ENCODE data around the gene ALDH9A1.
A peak's percentile ranks its signal among the peaks of the same experiment; 100 is the strongest.
"Not testable (repeated sequence)": the region's sequence is repeated elsewhere in the genome, so short reads cannot be mapped to it uniquely, and the experiment has no call there.

The ALDH9A1 gene

DNA sequence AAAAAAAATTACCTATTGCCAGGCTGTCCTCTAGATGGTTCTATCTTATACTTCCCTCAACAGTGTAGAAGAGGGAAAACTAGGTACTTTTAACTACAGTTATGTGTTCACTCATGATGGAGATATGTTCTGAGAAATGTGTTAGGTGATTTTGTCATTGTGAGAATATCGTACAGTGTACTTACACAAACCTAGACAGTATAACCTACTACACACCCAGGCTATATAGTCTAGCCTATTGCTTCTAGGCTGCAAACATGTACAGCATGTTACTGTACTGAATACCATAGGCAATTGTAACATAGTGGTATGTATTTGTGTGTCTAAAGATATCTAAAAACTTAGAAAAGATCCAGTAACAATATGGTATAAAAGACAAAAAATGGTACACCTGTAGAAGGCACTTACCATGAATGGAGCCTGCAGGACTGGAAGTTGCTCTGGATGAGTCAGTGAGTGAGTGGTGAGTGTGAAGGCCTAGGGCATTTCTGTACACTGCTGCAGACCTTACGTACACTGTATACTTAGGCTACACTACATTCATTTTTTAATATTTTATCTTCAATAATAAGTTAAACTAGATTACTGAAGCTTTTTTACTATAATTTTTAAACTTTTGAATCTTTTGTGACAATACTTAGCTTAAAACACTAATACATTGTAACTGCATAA, 54.2 kb downstream of the ALDH9A1 start:
- DNase-seq: no peak

GRCh38 chr1:165641231-165641987, 57.0 kb downstream of the ALDH9A1 start:
- no peak for DNase-seq

- no peak for DNase-seq
Observed at GRCh38 chr1:165639821-165640623, 58.3 kb downstream of the ALDH9A1 start.

DNA sequence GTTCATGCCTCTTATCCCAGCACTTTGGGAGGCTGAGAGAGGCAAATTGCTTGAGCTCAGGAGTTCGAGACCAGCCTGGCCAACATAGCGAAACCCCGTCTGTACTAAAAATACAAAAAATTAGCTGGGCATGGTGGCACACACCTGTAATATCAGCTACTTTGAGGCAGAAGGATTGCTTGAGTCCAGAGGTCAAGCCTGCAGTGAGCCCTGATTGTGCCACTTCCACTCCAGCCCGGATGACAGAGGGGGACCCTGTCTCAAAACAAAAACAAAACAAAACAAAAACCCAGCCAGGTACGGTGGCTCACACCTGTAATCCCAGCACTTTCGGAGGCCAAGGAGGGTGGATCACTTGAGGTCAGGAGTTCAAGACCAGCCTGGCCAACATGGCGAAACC, 60.2 kb downstream of the ALDH9A1 start:
- not testable (repeated sequence) for DNase-seq

DNA sequence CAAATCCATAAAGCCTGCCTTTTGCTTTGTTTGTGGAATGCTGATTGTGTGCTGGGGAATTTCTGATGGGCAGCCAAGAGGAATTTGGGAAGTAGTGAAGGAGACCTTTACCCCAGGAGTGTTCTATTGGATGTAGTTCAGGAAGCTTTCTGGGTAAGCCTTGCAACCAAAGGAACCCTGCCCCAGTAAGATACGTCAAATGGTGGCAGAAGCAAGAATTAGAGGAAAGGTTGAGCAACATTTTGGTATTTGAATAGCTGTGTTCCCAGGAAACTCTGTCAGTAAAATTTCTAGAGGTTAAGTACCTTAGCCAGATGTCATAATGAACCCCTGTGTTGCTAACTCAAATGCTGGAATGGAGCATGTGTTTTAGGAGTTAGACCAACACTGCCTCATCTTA, 60.9 kb downstream of the ALDH9A1 start:
- DNase-seq: no peak

DNA sequence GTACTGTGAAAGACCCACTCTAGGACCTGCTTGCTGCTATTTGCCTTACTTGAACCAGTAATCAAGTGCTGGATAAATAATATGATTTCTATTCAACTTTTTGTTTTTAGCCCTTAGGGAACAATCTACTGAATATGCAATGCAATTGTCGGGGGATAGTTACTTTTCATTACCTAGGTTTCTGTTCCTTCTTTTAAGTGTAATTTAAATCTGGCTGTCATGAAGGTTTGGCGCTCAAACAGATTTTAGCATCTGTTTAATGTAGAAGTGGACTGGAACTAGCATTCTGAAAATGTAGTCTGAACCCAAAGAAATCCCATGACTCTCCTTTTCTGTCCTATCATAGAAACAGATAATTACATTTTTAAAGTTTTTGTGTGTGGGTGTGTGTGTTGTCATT, 62.5 kb downstream of the ALDH9A1 start:
- DNase-seq: no peak

GRCh38 chr1:165635329-165635728, 63.0 kb downstream of the ALDH9A1 start:
- DNase-seq: no peak

DNA sequence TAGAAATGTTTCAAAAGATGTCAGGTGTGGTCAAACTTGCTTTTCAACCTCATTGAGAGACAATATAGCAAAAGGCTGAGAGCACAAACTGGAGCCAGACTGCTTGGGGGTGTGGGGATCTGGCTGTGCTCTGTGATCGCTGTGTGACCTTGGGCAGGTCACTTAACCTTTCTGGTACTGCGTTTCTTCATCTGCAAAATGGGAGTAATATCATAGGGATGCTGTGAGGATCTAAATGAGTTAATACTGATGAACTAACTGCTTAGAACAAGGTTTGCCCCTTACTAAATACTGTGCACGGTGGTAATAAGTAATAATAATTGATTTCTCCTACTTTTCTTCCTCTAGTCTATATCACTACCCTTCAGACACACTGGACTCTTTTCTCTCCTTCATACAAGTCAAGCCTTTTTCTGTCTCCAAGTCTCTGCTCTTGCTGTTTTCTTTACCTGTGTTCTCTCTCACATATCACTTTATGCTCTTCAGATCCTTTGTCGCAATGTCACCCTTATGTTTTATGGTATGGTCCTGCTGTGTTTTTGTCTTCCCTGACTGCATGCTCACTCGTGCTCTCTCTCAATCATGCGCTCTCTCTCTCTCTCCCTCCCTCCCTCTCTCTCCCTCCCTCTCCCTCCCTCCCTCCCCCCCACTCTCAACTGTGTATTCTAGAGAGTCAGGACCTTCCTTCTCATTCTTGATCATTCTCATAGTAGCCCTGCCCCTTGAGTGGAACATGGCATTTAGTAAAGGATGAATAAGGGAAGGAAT, 64.0 kb downstream of the ALDH9A1 start:
- no peak for DNase-seq

DNA sequence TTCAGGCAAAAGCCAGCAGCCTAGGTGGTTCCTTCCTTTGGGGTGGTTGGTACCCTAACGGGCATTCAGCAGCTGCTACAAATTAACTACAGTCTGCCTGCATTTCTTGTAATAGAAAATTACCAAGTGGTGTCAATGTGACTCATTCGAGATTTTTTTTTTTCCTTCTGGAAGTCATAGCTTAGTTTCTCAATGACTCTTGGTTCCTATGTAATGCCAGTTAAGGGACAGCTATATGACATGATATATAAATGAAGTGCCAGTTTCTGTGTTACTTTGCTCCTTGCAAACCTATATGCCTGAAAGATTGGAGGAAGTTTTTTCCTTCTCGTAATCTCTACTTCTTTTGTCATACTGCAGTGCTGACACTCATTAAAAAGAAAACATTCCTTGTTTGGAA, 64.7 kb downstream of the ALDH9A1 start:
- DNase-seq: no peak

- no peak for DNase-seq
Observed at GRCh38 chr1:165632491-165632890, 65.9 kb downstream of the ALDH9A1 start.

- no peak for DNase-seq
Observed at GRCh38 chr1:165632152-165632469, 66.3 kb downstream of the ALDH9A1 start.

DNA sequence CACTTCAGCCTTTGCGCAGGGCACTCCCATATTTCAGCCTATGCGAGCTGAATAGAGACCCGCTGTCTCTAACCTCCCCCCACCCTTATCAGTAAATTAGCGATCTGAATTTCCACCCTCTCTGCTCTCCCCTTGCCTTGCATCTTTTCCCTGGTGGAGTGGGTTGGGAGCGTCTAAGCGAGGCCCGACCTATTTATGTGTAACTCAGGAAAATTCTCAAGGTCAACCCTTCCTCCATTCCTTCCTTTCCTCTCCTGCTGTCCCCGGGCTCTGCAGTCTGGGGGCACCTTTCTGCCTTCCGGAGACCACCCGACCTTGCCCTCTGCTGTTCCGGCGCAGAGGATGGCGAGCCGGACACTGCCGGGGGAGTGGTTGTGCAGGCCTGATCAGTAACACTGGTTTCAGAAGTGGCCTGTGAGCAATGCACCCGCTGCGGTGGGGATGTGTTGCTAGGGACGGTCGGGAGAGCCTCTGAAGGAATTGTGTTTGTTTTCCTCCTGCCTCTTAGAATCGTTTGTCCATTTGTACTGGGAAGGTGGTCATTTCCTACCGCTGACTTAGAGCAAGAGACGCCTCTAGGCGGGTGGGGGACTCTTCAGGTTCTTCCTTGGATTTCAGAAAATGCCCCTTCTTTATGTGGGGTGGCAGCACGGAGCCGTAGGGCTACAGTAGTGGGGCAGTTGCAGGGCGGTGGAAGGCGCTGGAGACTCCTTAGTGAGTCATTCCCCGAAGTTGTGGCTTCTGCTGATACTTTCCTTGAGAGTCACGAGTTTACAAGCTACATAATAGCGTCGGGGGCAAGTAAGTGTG, 66.8 kb downstream of the ALDH9A1 start:
- peak; percentile 33 for DNase-seq

DNA sequence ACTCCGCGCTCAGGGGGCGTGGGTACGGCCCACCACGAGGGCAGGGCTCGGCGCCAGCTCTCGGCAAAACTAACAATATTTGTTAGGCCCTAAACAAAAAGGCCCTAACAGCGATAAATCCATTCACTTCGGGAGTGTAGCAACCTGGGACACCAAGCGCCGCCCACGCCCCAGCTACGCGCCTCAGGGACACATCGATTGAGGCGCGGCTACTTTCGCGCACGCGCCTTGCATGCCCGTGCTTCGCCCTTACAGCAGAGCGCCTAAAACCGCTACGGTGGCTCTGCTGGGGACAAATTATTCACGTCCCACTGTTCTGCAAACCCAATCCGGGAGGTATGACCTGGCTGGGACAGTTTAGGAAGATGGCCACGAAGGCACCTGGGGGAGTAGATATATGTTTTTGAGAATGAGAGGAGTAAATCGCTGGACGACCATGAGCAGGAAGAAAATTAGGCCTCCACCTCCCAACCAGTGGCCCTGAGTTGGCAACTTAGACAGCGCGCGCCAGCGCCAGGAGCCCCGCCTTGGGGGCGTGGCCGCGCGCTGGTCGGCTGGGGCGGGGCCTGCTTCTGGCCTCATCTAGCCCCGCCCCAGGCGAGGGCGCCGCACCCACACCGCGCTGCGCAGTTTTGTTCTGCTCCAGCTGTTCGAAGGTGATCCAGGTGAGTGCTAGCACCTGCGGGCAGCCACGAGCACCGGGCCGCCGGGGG, 67.6 kb downstream of the ALDH9A1 start, which contains the start of gene MGST3:
TSS of gene MGST3 (plus strand) at position 606 of the 713 bp plus-strand sequence. CDS start 18,614 bp downstream, outside the sequence.
- peak; percentile 96 for DNase-seq

DNA sequence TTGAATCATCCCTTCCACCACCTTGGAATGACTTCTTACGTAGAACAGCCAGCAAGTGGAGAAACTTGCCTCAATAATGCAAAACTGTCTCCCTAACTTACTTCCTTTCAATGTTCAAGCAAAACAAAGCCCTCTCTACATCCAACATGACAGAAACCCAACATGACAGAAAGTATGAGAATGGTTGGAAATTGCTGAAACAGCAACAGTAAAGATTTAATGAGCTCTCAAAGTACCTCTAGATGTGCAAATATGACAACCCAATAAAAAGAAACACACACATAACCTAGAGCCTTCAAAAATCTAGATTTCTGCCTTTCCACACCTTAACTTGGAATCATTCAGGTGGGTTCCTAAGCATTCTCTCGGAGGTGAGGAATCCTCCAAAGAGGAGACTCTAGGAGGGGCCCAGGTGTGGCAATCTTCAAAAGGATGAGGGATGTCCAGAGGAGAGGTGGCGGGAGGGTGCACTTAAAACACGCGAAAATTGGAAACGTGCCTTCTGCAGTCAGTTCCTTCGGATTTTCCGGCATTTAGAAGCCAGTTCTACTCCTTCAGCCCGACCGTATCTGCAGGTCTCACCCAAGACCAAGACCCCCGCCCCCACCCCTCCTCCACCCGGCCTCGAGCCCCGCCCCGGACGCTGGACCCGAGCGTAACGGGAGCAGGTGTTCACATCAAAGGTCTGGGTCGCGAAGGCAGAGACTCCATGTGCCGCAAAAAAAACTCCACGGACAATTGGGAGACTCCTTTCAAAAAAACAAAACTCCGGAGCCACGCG, 68.3 kb downstream of the ALDH9A1 start:
- DNase-seq: no peak

DNA sequence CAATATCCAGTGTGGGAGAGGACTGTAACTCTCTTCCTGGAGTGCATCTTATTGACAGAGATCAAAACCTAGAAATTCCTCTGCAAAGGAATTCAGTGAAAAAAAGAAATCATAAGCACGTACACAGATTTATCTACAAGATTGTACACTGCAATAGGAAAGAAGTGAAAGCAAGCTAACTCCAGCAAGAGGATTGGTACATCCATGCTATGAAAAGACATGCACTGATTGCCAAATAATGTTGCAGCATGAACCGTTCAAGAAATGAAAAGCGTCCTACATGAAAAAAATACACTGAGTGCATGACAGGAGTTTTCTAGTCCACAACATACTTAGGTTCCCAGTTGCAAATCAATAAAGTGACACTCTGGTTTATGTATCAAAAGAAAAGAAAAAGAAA, 69.2 kb downstream of the ALDH9A1 start:
- DNase-seq: no peak

DNA sequence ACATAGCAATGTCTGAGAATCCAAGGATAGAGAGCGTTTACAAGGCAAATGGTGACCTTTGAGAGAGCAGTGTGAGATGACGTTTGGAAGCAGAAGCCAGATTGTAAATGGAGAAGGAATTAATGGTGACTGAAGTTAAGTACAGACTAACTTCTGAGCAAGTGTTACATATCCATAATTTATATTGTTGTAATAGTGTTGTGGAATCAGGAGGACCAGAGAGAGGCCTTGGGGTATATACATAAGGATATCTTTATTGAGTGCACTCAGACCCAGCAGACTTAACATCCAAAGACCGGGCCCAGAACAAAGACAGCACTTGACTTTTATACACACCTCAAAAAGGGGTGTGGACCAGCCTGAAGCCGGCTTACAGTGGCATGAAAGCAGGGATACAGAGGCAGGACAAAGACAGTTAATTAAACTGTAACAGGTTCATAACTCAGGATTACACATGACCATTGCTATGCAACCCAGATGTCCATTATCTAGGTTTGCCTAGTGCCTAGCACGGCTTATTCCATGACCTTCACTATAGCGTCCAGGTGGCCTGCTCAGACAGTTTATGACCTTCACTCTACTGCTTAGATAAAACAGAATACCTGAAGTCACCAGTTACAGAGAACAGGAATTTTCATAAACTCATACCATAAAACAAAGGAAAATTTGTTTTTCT, 70.1 kb downstream of the ALDH9A1 start:
- DNase-seq: no peak

DNA sequence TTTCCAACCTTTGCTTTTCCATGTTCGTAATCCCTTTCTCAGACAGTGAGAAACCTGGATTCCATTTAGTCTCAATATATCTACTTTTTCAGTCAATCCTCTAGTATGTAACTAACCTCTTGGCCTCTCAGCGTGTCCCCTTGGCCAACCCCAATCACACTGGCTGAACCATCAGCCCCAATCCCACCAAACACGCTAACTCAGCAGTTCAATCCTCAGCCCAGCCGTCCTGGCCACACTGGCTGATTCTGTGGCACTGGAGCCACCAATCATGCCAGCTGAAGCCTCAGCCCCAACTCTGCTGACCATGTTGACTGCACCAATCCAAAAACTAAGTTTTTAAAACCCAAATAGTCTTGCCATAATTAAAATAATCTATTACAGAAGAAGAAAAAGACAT, 73.9 kb downstream of the ALDH9A1 start:
- DNase-seq: no peak

- DNase-seq: no peak
Observed at GRCh38 chr1:165623624-165624023, 74.7 kb downstream of the ALDH9A1 start.

GRCh38 chr1:165619647-165620151, 78.7 kb downstream of the ALDH9A1 start:
- no peak for DNase-seq
